HUES64 (cell line): ENCODE data around the gene CTSL.

ENCODE experiments used
- H3K27ac ChIP-seq: 2 replicates; pipeline ENCODE4 v1.7.0; 2013; ENCODE audit warnings: low read depth, low read length, inconsistent platforms
- H3K27me3 ChIP-seq: 2 replicates; pipeline ENCODE4 v1.6.1; 2013; ENCODE audit warnings: mild to moderate bottlenecking, low read length; ENCODE audit not compliant: insufficient read depth
- H3K36me3 ChIP-seq: 2 replicates; pipeline ENCODE4 v1.6.1; 2013; ENCODE audit warnings: mild to moderate bottlenecking, low read length; ENCODE audit not compliant: insufficient read depth
- H3K4me1 ChIP-seq: 2 replicates; pipeline ENCODE4 v1.6.1; 2013; ENCODE audit warnings: mild to moderate bottlenecking, low read length, moderate library complexity; ENCODE audit not compliant: insufficient read depth
- H3K4me3 ChIP-seq: 2 replicates; pipeline ENCODE4 v1.5.1; 2013; ENCODE audit warnings: mild to moderate bottlenecking, low read length, moderate library complexity
- H3K9ac ChIP-seq: 2 replicates; pipeline ENCODE4 v1.6.1; 2013; ENCODE audit warnings: mild to moderate bottlenecking, low read depth, low read length
- H3K9me3 ChIP-seq: 2 replicates; pipeline ENCODE4 v1.6.1; 2013; ENCODE audit warnings: low read depth, low read length; ENCODE audit not compliant: insufficient read depth
- WGBS: fragments of 150-250, 120-280 bp; methylation state at CpG from one replicate; pipeline ENCODE4 v1.1.7; 2013; ENCODE audit warnings: missing lambda C conversion rate; 5-methylcytosine and 5-hydroxymethylcytosine counted together

Gene CTSL

DNA sequence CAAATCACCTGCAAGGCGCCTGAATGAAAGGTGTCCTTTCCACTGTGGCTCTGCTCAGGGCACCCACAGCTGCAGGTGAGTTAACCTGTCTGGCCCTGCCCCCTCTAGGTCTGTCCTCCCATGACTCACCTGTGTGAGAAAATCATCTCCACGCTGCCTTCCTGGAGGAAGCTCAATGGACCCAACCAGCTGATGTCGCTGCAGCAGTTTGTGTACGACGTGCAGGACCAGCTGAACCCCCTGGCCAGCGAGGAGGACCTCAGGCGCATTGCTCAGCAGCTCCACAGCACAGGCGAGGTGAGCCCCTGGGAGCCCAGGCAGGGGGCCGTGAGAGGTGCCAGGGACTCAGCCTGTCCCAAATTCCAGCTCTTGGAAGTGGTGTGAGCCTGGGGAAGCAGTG lies 23.0 kb upstream of the CTSL start:
- Histone ChIP-seq H3K9me3 (no peaks in the 10 kb centered on the region), H3K27me3 (no peaks in the 10 kb centered on the region), H3K4me3 (no peak overlapping the region), H3K36me3 (peaks cover 84% of the 10 kb centered on the region), H3K27ac (no peak overlapping the region), H3K4me1 (0 out of 2 replicates have a peak, but pooled peaks cover 6% of the 10 kb centered on the region), H3K9ac (no peak overlapping the region)
- WGBS: 95% methylated on average over 9 of the region's 9 CpGs

DNA sequence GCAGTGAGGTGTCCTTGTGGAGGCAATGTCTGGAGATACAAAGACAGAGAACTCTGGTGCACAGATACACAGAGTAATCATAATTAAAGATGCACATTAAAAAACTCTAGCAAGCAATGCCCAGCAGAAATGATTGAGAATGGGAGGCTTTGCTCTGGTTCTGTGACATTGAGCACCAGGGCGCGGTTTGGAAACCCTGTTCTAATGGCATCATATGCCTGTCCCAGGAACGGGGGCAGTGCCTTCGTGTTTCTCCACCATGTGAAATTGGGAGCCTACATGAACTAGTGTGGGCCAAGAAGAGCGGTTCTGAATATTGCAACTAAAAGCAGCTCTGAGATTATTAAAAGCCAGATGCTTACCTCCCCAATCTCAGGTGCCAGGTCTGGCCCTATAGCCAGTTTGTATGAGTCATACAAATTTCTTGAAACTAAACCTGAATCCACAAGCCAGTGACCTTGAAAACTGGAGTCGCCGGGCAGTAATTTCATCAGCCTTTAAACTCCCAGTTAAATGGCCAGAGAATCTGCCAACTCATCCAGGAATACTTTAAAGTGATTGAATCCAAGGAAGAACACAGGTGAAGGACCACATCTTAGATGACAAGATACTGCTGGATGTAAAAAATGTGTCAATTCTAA lies 22.2 kb upstream of the CTSL start:
- H3K9me3 ChIP-seq: no peaks in the 10 kb centered on the region
- no peaks in the 10 kb centered on the region for H3K27me3 ChIP-seq
- no peak overlapping the region for H3K27ac ChIP-seq
- no peak overlapping the region for H3K4me3 ChIP-seq
- H3K4me1 ChIP-seq: 0 out of 2 replicates have a peak, but pooled peaks cover 6% of the 10 kb centered on the region
- WGBS: 93% methylated on average over 7 of the region's 7 CpGs
- H3K36me3 ChIP-seq: peaks cover 83% of the 10 kb centered on the region
- H3K9ac ChIP-seq: no peak overlapping the region

- Histone ChIP-seq H3K36me3 (peaks cover 82% of the 10 kb centered on the region), H3K27me3 (no peaks in the 10 kb centered on the region), H3K9ac (no peak overlapping the region), H3K9me3 (no peaks in the 10 kb centered on the region), H3K27ac (no peak overlapping the region), H3K4me1 (0 out of 2 replicates have a peak, but pooled peaks cover 6% of the 10 kb centered on the region), H3K4me3 (no peak overlapping the region)
- WGBS: 95% methylated on average over 6 of the region's 6 CpGs
Observed at GRCh38 chr9:87704342-87704741, 21.6 kb upstream of the CTSL start.

- WGBS: 96% methylated on average over 39 of the region's 39 CpGs
- H3K9me3 ChIP-seq: no peaks in the 10 kb centered on the region
- H3K9ac ChIP-seq: no peak overlapping the region
- peaks cover 67% of the 10 kb centered on the region for H3K36me3 ChIP-seq
- 0 out of 2 replicates have a peak, but pooled peaks cover 6% of the 10 kb centered on the region for H3K4me1 ChIP-seq
- no peaks in the 10 kb centered on the region for H3K27me3 ChIP-seq
- no peak overlapping the region for H3K4me3 ChIP-seq
- no peak overlapping the region for H3K27ac ChIP-seq
Observed at GRCh38 chr9:87706066-87706739, 19.7 kb upstream of the CTSL start.

DNA sequence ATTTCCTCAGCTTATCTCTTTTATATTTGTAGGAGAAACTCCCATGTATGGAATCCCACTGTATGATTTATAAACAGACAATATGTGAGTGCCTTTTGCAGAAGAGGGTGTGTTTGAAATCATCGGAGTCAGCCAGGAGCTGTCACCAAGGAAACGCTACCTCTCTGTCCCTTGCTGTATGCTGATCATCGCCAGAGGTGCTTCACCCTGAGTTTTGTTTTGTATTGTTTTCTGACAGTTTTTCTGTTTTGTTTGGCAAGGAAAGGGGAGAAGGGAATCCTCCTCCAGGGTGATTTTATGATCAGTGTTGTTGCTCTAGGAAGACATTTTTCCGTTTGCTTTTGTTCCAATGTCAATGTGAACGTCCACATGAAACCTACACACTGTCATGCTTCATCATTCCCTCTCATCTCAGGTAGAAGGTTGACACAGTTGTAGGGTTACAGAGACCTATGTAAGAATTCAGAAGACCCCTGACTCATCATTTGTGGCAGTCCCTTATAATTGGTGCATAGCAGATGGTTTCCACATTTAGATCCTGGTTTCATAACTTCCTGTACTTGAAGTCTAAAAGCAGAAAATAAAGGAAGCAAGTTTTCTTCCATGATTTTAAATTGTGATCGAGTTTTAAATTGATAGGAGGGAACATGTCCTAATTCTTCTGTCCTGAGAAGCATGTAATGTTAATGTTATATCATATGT lies 18.0 kb upstream of the CTSL start:
- H3K4me3 ChIP-seq: no peak overlapping the region
- H3K27me3 ChIP-seq: no peaks in the 10 kb centered on the region
- H3K27ac ChIP-seq: no peak overlapping the region
- peaks cover 58% of the 10 kb centered on the region for H3K36me3 ChIP-seq
- WGBS: 99% methylated on average over 5 of the region's 6 CpGs
- no peaks in the 10 kb centered on the region for H3K9me3 ChIP-seq
- no peaks in the 10 kb centered on the region for H3K4me1 ChIP-seq
- H3K9ac ChIP-seq: no peak overlapping the region

DNA sequence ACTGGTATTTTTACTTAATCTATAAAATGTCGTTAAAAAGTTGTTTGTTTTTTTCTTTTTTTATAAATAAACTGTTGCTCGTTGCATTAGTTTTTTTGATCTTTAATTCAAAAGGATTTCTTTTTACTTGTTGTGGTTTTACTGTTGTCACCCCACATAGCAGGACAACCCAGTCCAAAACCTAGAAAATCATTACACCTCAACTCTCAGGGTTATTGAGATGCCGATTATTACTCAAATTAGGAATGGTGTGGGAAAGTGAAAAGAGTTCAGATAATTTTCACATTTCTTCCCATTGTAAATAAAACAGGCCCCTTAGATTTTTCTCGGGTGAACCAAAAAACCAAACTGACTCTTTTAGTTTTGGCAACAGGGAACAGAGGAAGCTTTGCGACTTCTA lies 17.4 kb upstream of the CTSL start:
- Histone ChIP-seq H3K4me3 (no peak overlapping the region), H3K9ac (no peak overlapping the region), H3K4me1 (no peaks in the 10 kb centered on the region), H3K36me3 (peaks cover 52% of the 10 kb centered on the region), H3K9me3 (no peaks in the 10 kb centered on the region), H3K27me3 (no peaks in the 10 kb centered on the region), H3K27ac (no peak overlapping the region)
- 96% methylated on average over 2 of the region's 5 CpGs for WGBS

GRCh38 chr9:87708986-87709728 lies 16.8 kb upstream of the CTSL start:
- no peaks in the 10 kb centered on the region for H3K4me1 ChIP-seq

GRCh38 chr9:87710443-87710842 lies 15.5 kb upstream of the CTSL start:
- no peaks in the 10 kb centered on the region for H3K9me3 ChIP-seq
- H3K27me3 ChIP-seq: no peaks in the 10 kb centered on the region
- no peaks in the 10 kb centered on the region for H3K4me1 ChIP-seq
- H3K27ac ChIP-seq: no peak overlapping the region
- no peak overlapping the region for H3K4me3 ChIP-seq
- 82% methylated on average over 5 of the region's 5 CpGs for WGBS
- H3K9ac ChIP-seq: no peak overlapping the region
- H3K36me3 ChIP-seq: peaks cover 36% of the 10 kb centered on the region

More at GRCh38 chr9:87708986-87709728, 16.8 kb upstream of the CTSL start:
- Histone ChIP-seq H3K9me3 (no peaks in the 10 kb centered on the region), H3K27ac (no peak overlapping the region), H3K4me3 (no peak overlapping the region), H3K27me3 (no peaks in the 10 kb centered on the region), H3K36me3 (peaks cover 46% of the 10 kb centered on the region), H3K9ac (no peak overlapping the region)
- WGBS: 95% methylated on average over 6 of the region's 7 CpGs

- no peak overlapping the region; the same call in 1 of the 2 replicates for H3K27ac ChIP-seq
- H3K36me3 ChIP-seq: peaks cover 19% of the 10 kb centered on the region
- H3K4me1 ChIP-seq: no peaks in the 10 kb centered on the region
- WGBS: 85% methylated on average over 9 of the region's 9 CpGs
- no peaks in the 10 kb centered on the region for H3K27me3 ChIP-seq
- no peak overlapping the region for H3K4me3 ChIP-seq
- no peaks in the 10 kb centered on the region for H3K9me3 ChIP-seq
- H3K9ac ChIP-seq: no peak overlapping the region
Observed at GRCh38 chr9:87711857-87712800, 13.8 kb upstream of the CTSL start.

- Histone ChIP-seq H3K9ac (no peak overlapping the region), H3K9me3 (no peaks in the 10 kb centered on the region), H3K4me1 (no peaks in the 10 kb centered on the region), H3K27ac (no peak overlapping the region), H3K27me3 (no peaks in the 10 kb centered on the region), H3K4me3 (no peak overlapping the region), H3K36me3 (peaks cover 12% of the 10 kb centered on the region)
- WGBS: 94% methylated on average over 6 of the region's 6 CpGs
Observed at GRCh38 chr9:87712801-87713277, 13.1 kb upstream of the CTSL start.
